SK-N-SH treated with all-trans-retinoic acid at 6 μM for 48 hours (cell line): ENCODE results near the gene BAIAP2L1.
A peak's percentile ranks its signal among the peaks of the same experiment; 100 is the strongest.

ENCODE experiments used
- ATAC-seq: fragments of 200-7000 bp; cut with Tn5 transposase; 3 replicates; pipeline ENCODE4 v1.9.1; 2020; ENCODE audit warnings: mild to moderate bottlenecking, moderate library complexity
- ARNTL ChIP-seq: fragments of 450-650 bp; formaldehyde crosslinking; IDR thresholded peaks from 2 replicates; pipeline ENCODE4 v1.5.0; 2020; ENCODE audit warnings: low read depth, mild to moderate bottlenecking, moderate library complexity, borderline replicate concordance
- BACH2 ChIP-seq: fragments of 250-450 bp; sonication (Bioruptor Pico); IDR thresholded peaks from 2 replicates; pipeline ENCODE4 v1.9.0; 2021; ENCODE audit warnings: mild to moderate bottlenecking, borderline replicate concordance
- CSDC2 ChIP-seq: fragments of 250-450 bp; sonication (Bioruptor Pico); IDR thresholded peaks from 2 replicates; pipeline ENCODE4 v1.5.0; 2020; ENCODE audit warnings: mild to moderate bottlenecking, moderate library complexity
- ESRRG ChIP-seq: fragments of 250-450 bp; sonication (Bioruptor Pico); IDR thresholded peaks from 2 replicates; pipeline ENCODE4 v1.6.1; 2021; ENCODE audit warnings: mild to moderate bottlenecking
- GLIS3 ChIP-seq: fragments of 250-450 bp; sonication (Bioruptor Pico); IDR thresholded peaks from 2 replicates; pipeline ENCODE4 v1.5.0; 2020; ENCODE audit warnings: mild to moderate bottlenecking, moderate library complexity
- ISL1 ChIP-seq: fragments of 250-450 bp; sonication (Bioruptor Pico); IDR thresholded peaks from 2 replicates; pipeline ENCODE4 v2.1.2; 2022; ENCODE audit warnings: mild to moderate bottlenecking, moderate library complexity
- OSR1 ChIP-seq: fragments of 250-450 bp; sonication (Bioruptor Pico); IDR thresholded peaks from 2 replicates; pipeline ENCODE4 v1.8.0; 2022; ENCODE audit warnings: moderate library complexity, mild to moderate bottlenecking, inconsistent platforms
- RARB ChIP-seq: fragments of 250-450 bp; sonication (Bioruptor Pico); IDR thresholded peaks from 2 replicates; pipeline ENCODE4 v1.8.0; 2021; ENCODE audit warnings: mild to moderate bottlenecking, moderate library complexity
- SNAI2 ChIP-seq: fragments of 250-450 bp; sonication (Bioruptor Pico); IDR thresholded peaks from 2 replicates; pipeline ENCODE4 v1.5.0; 2020; ENCODE audit warnings: mild to moderate bottlenecking, moderate library complexity
- TCF4 ChIP-seq: fragments of 250-450 bp; sonication (Bioruptor Pico); IDR thresholded peaks from 2 replicates; pipeline ENCODE4 v1.8.0; 2021; ENCODE audit warnings: mild to moderate bottlenecking, moderate library complexity, borderline replicate concordance
- TOX ChIP-seq: fragments of 250-450 bp; sonication (Bioruptor Pico); IDR thresholded peaks from 2 replicates; pipeline ENCODE4 v1.8.0; 2021; ENCODE audit warnings: mild to moderate bottlenecking, moderate library complexity, borderline replicate concordance
- ZC3H10 ChIP-seq: fragments of 250-450 bp; sonication (Bioruptor Pico); IDR thresholded peaks from 2 replicates; pipeline ENCODE4 v1.5.1; 2021; ENCODE audit warnings: mild to moderate bottlenecking, moderate library complexity
- ZFP3 ChIP-seq: fragments of 250-450 bp; sonication (Bioruptor Pico); IDR thresholded peaks from 2 replicates; pipeline ENCODE4 v1.5.0; 2020; ENCODE audit warnings: mild to moderate bottlenecking, moderate library complexity
- ZFP30 ChIP-seq: fragments of 450-650 bp; formaldehyde crosslinking; IDR thresholded peaks from 2 replicates; pipeline ENCODE4 v1.5.0; 2022; ENCODE audit warnings: mild to moderate bottlenecking, moderate library complexity
- ZNF565 ChIP-seq: fragments of 450-650 bp; formaldehyde crosslinking; conservative IDR thresholded peaks from 2 replicates; pipeline ENCODE4 v1.5.0; 2020; ENCODE audit warnings: low read depth, mild to moderate bottlenecking, moderate library complexity
- ZNF70 ChIP-seq: fragments of 450-650 bp; formaldehyde crosslinking; IDR thresholded peaks from 2 replicates; pipeline ENCODE4 v1.5.0; 2020; ENCODE audit warnings: mild to moderate bottlenecking, moderate library complexity
- ZNF8 ChIP-seq: fragments of 450-650 bp; formaldehyde crosslinking; IDR thresholded peaks from 2 replicates; pipeline ENCODE4 v1.5.0; 2020; ENCODE audit warnings: mild to moderate bottlenecking, moderate library complexity
- TF ChIP-seq, protein P1 (sequence below): fragments of 250-450 bp; sonication (Bioruptor Pico); IDR thresholded peaks from 2 replicates; pipeline ENCODE4 v1.5.1; 2021; ENCODE audit warnings: mild to moderate bottlenecking, moderate library complexity
- TF ChIP-seq, protein P2 (sequence below): fragments of 250-450 bp; sonication (Bioruptor Pico); IDR thresholded peaks from 2 replicates; pipeline ENCODE4 v1.8.0; 2021; ENCODE audit warnings: low read depth, mild to moderate bottlenecking, moderate library complexity, borderline replicate concordance
- TF ChIP-seq, protein P3 (sequence below): fragments of 250-450 bp; sonication (Bioruptor Pico); IDR thresholded peaks from 2 replicates; pipeline ENCODE4 v1.8.0; 2020; ENCODE audit warnings: mild to moderate bottlenecking, moderate library complexity, borderline replicate concordance
- TF ChIP-seq, protein P4 (sequence below): fragments of 250-450 bp; sonication (Bioruptor Pico); IDR thresholded peaks from 2 replicates; pipeline ENCODE4 v1.5.0; 2020; ENCODE audit warnings: mild to moderate bottlenecking, moderate library complexity
- TF ChIP-seq, protein P5 (sequence below): fragments of 250-450 bp; sonication (Bioruptor Pico); IDR thresholded peaks from 2 replicates; pipeline ENCODE4 v1.5.1; 2020; ENCODE audit warnings: low read depth, mild to moderate bottlenecking, moderate library complexity

Gene BAIAP2L1

DNA sequence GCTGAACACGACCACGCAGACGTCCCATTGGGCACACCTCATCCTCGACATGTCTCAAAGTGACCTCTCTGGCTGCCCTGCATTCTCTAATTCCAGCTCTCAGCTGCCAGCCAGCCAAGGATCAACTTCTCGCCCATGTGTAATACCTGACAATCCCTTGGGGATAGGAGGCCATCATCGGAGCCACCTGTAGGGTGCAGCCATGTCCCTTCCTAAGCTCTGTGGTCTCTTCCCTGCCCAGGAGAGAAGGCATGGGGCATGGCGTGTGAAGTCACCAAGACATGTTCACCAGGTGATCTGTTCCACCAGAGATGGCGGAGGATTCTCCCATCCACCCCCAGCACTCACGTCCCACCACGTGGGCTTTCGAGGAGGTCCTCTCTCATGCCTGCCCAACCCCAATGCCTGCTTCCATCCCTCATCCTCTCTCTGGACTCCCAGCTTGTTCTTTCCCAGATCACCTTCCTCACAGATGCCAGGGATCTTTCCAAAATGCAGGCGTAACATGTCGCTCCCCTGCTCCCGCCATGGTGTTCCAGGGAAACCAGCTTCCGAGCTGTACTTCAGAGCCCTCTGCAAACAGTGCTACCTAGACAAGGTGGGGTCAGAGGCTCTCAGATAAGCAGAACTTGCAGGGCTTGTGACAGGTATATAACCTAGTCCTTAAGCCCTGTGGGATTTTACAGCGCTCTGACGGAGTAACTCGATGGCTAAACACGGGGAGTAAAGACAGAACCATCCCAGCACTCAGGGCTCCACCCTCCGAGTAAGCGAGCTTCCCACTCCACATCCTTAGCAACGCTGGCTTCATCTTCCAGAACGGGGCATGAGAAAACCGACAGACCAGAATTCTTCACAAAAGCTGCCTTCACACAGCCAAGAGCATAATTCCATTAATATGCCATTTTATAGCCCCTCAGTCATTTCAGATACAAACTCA lies 78.3 kb downstream of the BAIAP2L1 start:
- no peak for ATAC-seq
- TF ChIP-seq ZC3H10 (no peak), ISL1 (no peak), ARNTL (CRISPR knock-in tag) (no peak), CSDC2 (CRISPR knock-in tag) (no peak), ZNF70 (CRISPR knock-in tag) (no peak), ZNF8 (CRISPR knock-in tag) (no peak), ZFP30 (no peak), OSR1 (CRISPR knock-in tag) (no peak), GLIS3 (CRISPR knock-in tag) (no peak), ZFP3 (no peak), TOX (no peak), ESRRG (CRISPR knock-in tag) (no peak)
- TF ChIP-seq, protein P1, sequence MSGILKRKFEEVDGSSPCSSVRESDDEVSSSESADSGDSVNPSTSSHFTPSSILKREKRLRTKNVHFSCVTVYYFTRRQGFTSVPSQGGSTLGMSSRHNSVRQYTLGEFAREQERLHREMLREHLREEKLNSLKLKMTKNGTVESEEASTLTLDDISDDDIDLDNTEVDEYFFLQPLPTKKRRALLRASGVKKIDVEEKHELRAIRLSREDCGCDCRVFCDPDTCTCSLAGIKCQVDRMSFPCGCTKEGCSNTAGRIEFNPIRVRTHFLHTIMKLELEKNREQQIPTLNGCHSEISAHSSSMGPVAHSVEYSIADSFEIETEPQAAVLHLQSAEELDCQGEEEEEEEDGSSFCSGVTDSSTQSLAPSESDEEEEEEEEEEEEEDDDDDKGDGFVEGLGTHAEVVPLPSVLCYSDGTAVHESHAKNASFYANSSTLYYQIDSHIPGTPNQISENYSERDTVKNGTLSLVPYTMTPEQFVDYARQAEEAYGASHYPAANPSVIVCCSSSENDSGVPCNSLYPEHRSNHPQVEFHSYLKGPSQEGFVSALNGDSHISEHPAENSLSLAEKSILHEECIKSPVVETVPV (CRISPR knock-in tag) = no peak
- TF ChIP-seq, protein P2, sequence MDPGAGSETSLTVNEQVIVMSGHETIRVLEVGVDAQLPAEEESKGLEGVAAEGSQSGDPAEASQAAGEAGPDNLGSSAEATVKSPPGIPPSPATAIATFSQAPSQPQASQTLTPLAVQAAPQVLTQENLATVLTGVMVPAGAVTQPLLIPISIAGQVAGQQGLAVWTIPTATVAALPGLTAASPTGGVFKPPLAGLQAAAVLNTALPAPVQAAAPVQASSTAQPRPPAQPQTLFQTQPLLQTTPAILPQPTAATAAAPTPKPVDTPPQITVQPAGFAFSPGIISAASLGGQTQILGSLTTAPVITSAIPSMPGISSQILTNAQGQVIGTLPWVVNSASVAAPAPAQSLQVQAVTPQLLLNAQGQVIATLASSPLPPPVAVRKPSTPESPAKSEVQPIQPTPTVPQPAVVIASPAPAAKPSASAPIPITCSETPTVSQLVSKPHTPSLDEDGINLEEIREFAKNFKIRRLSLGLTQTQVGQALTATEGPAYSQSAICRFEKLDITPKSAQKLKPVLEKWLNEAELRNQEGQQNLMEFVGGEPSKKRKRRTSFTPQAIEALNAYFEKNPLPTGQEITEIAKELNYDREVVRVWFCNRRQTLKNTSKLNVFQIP (CRISPR knock-in tag) = no peak
- TF ChIP-seq, protein P3, sequence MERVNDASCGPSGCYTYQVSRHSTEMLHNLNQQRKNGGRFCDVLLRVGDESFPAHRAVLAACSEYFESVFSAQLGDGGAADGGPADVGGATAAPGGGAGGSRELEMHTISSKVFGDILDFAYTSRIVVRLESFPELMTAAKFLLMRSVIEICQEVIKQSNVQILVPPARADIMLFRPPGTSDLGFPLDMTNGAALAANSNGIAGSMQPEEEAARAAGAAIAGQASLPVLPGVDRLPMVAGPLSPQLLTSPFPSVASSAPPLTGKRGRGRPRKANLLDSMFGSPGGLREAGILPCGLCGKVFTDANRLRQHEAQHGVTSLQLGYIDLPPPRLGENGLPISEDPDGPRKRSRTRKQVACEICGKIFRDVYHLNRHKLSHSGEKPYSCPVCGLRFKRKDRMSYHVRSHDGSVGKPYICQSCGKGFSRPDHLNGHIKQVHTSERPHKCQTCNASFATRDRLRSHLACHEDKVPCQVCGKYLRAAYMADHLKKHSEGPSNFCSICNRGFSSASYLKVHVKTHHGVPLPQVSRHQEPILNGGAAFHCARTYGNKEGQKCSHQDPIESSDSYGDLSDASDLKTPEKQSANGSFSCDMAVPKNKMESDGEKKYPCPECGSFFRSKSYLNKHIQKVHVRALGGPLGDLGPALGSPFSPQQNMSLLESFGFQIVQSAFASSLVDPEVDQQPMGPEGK (CRISPR knock-in tag) = no peak

DNA sequence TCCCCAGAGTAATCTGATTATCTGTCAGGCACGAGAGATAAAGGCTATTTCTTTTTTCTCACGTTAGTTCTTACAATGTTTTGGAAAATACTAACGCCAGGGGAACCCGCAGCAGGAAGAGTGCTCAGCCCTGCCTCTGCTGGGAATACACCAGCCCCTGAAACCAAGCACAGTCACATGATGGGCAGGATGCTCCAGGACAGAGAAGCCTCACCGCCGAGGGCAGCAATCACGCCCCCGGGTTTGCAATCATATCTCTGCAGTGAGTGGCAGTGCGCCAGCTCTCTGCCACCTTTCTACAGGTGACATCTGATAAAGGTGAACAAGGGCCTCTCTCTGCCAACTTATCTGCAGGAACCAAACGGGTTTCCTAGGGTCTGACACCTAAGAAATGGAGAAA lies 79.6 kb downstream of the BAIAP2L1 start:
- TF ChIP-seq, protein P4, sequence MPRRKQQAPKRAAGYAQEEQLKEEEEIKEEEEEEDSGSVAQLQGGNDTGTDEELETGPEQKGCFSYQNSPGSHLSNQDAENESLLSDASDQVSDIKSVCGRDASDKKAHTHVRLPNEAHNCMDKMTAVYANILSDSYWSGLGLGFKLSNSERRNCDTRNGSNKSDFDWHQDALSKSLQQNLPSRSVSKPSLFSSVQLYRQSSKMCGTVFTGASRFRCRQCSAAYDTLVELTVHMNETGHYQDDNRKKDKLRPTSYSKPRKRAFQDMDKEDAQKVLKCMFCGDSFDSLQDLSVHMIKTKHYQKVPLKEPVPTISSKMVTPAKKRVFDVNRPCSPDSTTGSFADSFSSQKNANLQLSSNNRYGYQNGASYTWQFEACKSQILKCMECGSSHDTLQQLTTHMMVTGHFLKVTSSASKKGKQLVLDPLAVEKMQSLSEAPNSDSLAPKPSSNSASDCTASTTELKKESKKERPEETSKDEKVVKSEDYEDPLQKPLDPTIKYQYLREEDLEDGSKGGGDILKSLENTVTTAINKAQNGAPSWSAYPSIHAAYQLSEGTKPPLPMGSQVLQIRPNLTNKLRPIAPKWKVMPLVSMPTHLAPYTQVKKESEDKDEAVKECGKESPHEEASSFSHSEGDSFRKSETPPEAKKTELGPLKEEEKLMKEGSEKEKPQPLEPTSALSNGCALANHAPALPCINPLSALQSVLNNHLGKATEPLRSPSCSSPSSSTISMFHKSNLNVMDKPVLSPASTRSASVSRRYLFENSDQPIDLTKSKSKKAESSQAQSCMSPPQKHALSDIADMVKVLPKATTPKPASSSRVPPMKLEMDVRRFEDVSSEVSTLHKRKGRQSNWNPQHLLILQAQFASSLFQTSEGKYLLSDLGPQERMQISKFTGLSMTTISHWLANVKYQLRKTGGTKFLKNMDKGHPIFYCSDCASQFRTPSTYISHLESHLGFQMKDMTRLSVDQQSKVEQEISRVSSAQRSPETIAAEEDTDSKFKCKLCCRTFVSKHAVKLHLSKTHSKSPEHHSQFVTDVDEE (CRISPR knock-in tag) = no peak
- TF ChIP-seq ZNF8 (CRISPR knock-in tag) = no peak
- TF ChIP-seq OSR1 (CRISPR knock-in tag) = no peak
- no peak for TF ChIP-seq ZFP3
- no peak for TF ChIP-seq SNAI2 (CRISPR knock-in tag)
- TF ChIP-seq, protein P5, sequence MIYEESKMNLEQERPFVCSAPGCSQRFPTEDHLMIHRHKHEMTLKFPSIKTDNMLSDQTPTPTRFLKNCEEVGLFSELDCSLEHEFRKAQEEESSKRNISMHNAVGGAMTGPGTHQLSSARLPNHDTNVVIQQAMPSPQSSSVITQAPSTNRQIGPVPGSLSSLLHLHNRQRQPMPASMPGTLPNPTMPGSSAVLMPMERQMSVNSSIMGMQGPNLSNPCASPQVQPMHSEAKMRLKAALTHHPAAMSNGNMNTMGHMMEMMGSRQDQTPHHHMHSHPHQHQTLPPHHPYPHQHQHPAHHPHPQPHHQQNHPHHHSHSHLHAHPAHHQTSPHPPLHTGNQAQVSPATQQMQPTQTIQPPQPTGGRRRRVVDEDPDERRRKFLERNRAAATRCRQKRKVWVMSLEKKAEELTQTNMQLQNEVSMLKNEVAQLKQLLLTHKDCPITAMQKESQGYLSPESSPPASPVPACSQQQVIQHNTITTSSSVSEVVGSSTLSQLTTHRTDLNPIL (CRISPR knock-in tag) = no peak
- no peak for ATAC-seq

DNA sequence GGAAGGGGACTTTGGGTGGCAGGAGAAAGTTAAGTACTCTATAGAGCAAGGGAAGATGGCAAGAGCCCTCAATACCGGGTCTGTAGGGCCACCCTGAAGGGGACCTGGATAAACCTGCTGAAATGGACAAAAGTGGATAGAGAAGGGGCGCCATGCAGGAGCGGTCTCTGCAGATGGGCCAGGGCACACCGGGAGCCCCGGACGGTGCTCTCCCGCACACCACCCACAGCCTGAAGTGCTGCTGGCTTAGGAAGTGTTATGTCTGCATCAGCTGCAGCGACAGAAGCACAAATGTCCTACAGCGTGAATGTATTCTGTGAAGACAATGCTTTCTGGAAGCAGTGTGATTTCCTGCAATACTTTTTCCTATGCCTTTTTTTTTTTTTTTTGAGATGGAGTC lies 81.7 kb downstream of the BAIAP2L1 start:
- peak; percentile 7 for ATAC-seq
- TF ChIP-seq GLIS3 (CRISPR knock-in tag) (no peak), ZFP3 (no peak), ESRRG (CRISPR knock-in tag) (no peak), ZNF565 (CRISPR knock-in tag) (no peak), SNAI2 (CRISPR knock-in tag) (no peak), ZNF8 (CRISPR knock-in tag) (no peak), CSDC2 (CRISPR knock-in tag) (no peak), TCF4 (CRISPR knock-in tag) (no peak), RARB (CRISPR knock-in tag) (no peak), ZNF70 (CRISPR knock-in tag) (no peak), ZC3H10 (no peak), BACH2 (CRISPR knock-in tag) (no peak), ISL1 (no peak), OSR1 (CRISPR knock-in tag) (no peak), ZFP30 (no peak)
- TF ChIP-seq, protein P5 (CRISPR knock-in tag) = no peak
- TF ChIP-seq, protein P1 (CRISPR knock-in tag) = no peak
- TF ChIP-seq, protein P2 (CRISPR knock-in tag) = no peak
